ENCODE measurements around the gene EFEMP1.

GRCh38 chr2:55848096-55848495 is 75.5 kb downstream of the EFEMP1 start:
- TF ChIP-seq CTCF (IDR thresholded peaks at IDR 0.05; ENCODE audit: poor library complexity), result no peak
- no peak for TF ChIP-seq EZH2 (IDR thresholded peaks at IDR 0.05; ENCODE audit: borderline replicate concordance)

All from hepatocyte (in vitro differentiated cells).